Left ventricle myocardium inferior (tissue), 1 donor: ENCODE data around the gene DYNC1H1. TPM values are rescaled to one million over a fixed set of nuclear protein-coding genes. Genes with fewer than 3 reads are reported as not detected.

ENCODE experiments used
- DNase-seq: peaks from one replicate; pipeline ENCODE4 v3.0.0-alpha.2; 2020
- H3K27ac ChIP-seq: fragments of 200-600 bp; replicated peaks from 2 replicates; pipeline ENCODE4 v1.8.0; 2021
- H3K27me3 ChIP-seq: fragments of 200-600 bp; 2 replicates; pipeline ENCODE4 v1.8.0; 2021; ENCODE audit warnings: low read depth
- H3K36me3 ChIP-seq: fragments of 200-600 bp; 2 replicates; pipeline ENCODE4 v1.8.0; 2021
- H3K4me1 ChIP-seq: fragments of 200-600 bp; 2 replicates; pipeline ENCODE4 v1.8.0; 2021
- H3K4me3 ChIP-seq: fragments of 200-600 bp; 2 replicates; pipeline ENCODE4 v1.8.0; 2021; ENCODE audit warnings: mild to moderate bottlenecking, moderate library complexity
- H3K9me3 ChIP-seq: fragments of 200-600 bp; replicated peaks from 2 replicates; pipeline ENCODE4 v1.8.0; 2021
- CTCF ChIP-seq: fragments of 200-600 bp; IDR thresholded peaks from 2 replicates; pipeline ENCODE4 v1.8.0; 2021; ENCODE audit warnings: antibody characterized with exemption, mild to moderate bottlenecking, borderline replicate concordance
- intact Hi-C: fragments of 100-400 bp; cut with micrococcal nuclease; formaldehyde crosslinking; loops from one replicate; pipeline ENCODE4 v1.11.0; 2022
- total RNA-seq: library from RNA; stranded (reverse); fragmentation: NEBNext Ultra II Directional; extraction: Animal tissue kit (Norgen Biotek cat#: 25700); gene quantifications from one replicate; pipeline ENCODE4 v1.2.1, GENCODE V29; 2021
- donor health status: DM: no; HTN: yes; CAD: no; lungs with severe emphysema.

The DYNC1H1 gene
- total RNA-seq, 1 donor from 2014 or later, result 402 TPM

- Histone ChIP-seq H3K27ac (no peak overlapping the region), H3K27me3 (no peaks in the 10 kb centered on the region), H3K4me3 (no peak overlapping the region), H3K36me3 (no peaks in the 10 kb centered on the region), H3K4me1 (peaks cover 26% of the 10 kb centered on the region), H3K9me3 (no peaks in the 10 kb centered on the region)
- no peak for DNase-seq
- no peak for TF ChIP-seq CTCF
- intact Hi-C loops, result no loop called here
Observed at GRCh38 chr14:101950516-101951215, 13.7 kb upstream of the DYNC1H1 start.

- intact Hi-C loops, result no loop called here
- DNase-seq, result no peak
- Histone ChIP-seq H3K27ac (no peak overlapping the region), H3K4me1 (peaks cover 21% of the 10 kb centered on the region), H3K9me3 (no peaks in the 10 kb centered on the region), H3K4me3 (no peak overlapping the region), H3K27me3 (no peaks in the 10 kb centered on the region), H3K36me3 (no peaks in the 10 kb centered on the region)
- no peak for TF ChIP-seq CTCF
Observed at GRCh38 chr14:101953151-101953550, 11.2 kb upstream of the DYNC1H1 start.

GRCh38 chr14:101954501-101954900 lies 9.9 kb upstream of the DYNC1H1 start:
- DNase-seq, result no peak
- no peak overlapping the region for H3K27ac ChIP-seq
- intact Hi-C loops, result no loop called here
- H3K27me3 ChIP-seq, result no peaks in the 10 kb centered on the region
- no peaks in the 10 kb centered on the region for H3K36me3 ChIP-seq
- H3K4me3 ChIP-seq, result no peak overlapping the region
- no peak for TF ChIP-seq CTCF
- H3K4me1 ChIP-seq, result peaks cover 7% of the 10 kb centered on the region
- H3K9me3 ChIP-seq, result no peaks in the 10 kb centered on the region

GRCh38 chr14:101955695-101956161 lies 8.6 kb upstream of the DYNC1H1 start:
- H3K27ac ChIP-seq, result no peak overlapping the region
- no peaks in the 10 kb centered on the region for H3K27me3 ChIP-seq
- no peaks in the 10 kb centered on the region for H3K9me3 ChIP-seq
- no peak overlapping the region for H3K4me3 ChIP-seq
- TF ChIP-seq CTCF, result no peak
- no peaks in the 10 kb centered on the region for H3K4me1 ChIP-seq
- intact Hi-C loops, result no loop called here
- no peaks in the 10 kb centered on the region for H3K36me3 ChIP-seq
- DNase-seq, result no peak

GRCh38 chr14:101956179-101956885 lies 8.0 kb upstream of the DYNC1H1 start:
- TF ChIP-seq CTCF, result no peak
- H3K36me3 ChIP-seq, result no peaks in the 10 kb centered on the region
- no peak overlapping the region for H3K4me3 ChIP-seq
- DNase-seq, result no peak
- H3K9me3 ChIP-seq, result no peaks in the 10 kb centered on the region
- intact Hi-C loops, result no loop called here
- H3K27ac ChIP-seq, result no peak overlapping the region
- H3K4me1 ChIP-seq, result peaks cover 5% of the 10 kb centered on the region
- no peaks in the 10 kb centered on the region for H3K27me3 ChIP-seq
